ENCODE measurements around the gene ARSI.

DNA sequence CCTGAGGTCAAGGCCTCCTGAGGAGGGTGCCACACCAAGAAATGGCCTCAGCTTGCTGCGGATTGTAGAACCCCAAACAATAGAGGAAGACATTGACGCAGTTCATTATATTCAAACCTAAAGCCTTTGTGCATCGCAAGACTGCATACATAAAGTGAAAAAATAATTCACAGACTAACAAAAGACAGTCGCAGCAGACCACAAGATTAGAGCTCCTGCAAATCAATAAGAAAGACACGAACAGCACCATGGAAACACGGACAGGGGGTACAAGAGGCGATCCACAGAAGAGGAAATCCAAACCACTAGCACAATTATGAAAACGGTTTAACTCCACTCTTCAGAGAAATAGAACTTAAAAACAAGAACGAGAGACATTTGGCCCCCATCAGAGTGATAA, 44.7 kb upstream of the ARSI start:
- no peak for TF ChIP-seq EP300 (IDR thresholded peaks at IDR 0.05)
- TF ChIP-seq, protein P1, sequence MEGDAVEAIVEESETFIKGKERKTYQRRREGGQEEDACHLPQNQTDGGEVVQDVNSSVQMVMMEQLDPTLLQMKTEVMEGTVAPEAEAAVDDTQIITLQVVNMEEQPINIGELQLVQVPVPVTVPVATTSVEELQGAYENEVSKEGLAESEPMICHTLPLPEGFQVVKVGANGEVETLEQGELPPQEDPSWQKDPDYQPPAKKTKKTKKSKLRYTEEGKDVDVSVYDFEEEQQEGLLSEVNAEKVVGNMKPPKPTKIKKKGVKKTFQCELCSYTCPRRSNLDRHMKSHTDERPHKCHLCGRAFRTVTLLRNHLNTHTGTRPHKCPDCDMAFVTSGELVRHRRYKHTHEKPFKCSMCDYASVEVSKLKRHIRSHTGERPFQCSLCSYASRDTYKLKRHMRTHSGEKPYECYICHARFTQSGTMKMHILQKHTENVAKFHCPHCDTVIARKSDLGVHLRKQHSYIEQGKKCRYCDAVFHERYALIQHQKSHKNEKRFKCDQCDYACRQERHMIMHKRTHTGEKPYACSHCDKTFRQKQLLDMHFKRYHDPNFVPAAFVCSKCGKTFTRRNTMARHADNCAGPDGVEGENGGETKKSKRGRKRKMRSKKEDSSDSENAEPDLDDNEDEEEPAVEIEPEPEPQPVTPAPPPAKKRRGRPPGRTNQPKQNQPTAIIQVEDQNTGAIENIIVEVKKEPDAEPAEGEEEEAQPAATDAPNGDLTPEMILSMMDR (IDR thresholded peaks at IDR 0.05): no peak
- no peak for TF ChIP-seq POLR2A (IDR thresholded peaks at IDR 0.05)

Measured in tibial nerve (tissue), 4 donors.